HPDE6-E6E7 (cell line): ENCODE measurements around the gene SOD3.

Source experiments
- DNase-seq: peaks from one replicate; pipeline ENCODE4 v3.0.0; 2011; ENCODE audit warnings: missing footprints; ENCODE audit errors: extremely low spot score

SOD3 gene

GRCh38 chr4:24840826-24841543 is 45.6 kb downstream of the SOD3 start:
- no peak for DNase-seq

GRCh38 chr4:24842356-24842755 is 47.0 kb downstream of the SOD3 start:
- no peak for DNase-seq

DNA sequence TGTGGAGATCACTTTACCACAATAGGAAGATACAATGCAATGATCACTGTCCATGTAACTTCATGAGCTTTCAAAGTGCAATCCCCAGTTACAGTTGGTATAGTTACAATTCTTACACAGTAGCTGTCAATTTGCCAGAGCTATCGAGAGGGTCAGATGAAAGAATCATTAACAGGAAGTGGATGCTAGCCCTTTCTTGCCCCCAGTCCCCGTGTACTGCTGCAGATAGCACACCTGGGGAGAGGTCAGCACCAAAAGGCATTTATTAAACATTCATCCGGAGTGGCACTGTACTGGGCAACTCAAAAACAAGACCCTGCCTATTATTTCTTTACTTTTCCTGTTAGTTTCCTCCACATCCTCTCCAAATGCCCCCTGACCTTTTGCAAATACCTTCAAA is 47.7 kb downstream of the SOD3 start:
- no peak for DNase-seq

DNA sequence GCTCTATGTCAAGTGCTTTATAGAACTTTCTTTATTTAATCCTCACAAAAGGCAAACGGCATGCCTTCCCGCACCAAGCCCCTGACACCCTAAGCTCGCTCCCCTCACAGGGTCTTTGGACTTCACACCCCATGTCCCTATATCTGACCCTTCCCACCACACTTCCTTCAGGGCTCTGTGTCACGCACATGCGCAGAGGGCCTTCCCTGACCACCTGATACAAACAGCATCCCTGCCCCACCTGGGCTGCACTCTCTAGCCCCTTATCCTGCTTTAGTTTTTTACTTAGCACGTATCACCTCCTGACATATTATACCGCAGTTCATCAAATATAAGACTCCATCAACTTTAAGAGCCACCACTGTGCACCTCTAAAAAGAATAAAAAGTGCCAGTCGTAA is 49.8 kb downstream of the SOD3 start:
- DNase-seq: no peak

DNA sequence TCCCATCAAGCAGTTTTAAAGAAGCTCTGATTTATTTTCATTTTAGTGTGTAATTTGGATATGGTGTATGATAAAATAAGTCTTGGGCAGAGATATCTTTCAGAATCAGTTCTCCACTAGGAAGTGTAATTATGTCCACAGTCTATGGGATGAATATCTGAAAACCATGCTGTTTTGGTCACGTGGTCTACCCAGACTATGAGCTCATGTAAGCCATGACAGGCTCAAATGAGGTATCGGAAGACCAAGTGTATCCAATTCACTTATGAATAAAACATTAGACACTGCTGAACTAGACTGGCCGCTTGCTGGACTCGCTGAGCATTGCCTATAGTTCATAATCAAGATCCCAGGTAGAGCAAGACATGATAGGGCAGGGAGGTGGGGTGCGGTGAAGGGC is 50.5 kb downstream of the SOD3 start:
- DNase-seq: no peak

GRCh38 chr4:24846716-24847115 is 51.3 kb downstream of the SOD3 start:
- no peak for DNase-seq

DNA sequence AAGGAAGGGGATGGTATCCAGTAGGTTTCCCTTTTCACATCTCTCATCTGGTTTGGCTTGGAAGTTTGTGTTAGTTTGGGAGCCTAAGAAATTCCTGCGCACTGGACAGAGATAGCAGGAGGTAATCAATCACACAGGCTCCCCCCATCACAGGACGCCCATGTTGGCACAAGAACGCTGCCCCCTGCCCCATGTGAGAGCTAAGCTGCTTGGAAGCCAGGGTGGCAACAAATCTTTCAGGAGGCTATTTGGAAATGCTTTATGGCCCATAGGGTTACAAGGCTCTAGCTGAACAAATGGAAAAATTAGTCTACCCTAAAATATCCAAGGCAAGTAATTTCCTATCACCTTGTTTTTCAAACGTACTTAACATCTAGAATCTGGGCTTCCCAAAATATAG is 54.0 kb downstream of the SOD3 start:
- DNase-seq: no peak

GRCh38 chr4:24849756-24850155 is 54.4 kb downstream of the SOD3 start:
- DNase-seq: no peak
